ENCODE data around the gene NR4A2. TPM values are rescaled to one million over a fixed set of nuclear protein-coding genes. Genes with fewer than 3 reads are reported as not detected.

The NR4A2 gene
- total and polyA plus RNA-seq, 2 experiments from 2014 or later, result 0.86 to 2.9 TPM

DNA sequence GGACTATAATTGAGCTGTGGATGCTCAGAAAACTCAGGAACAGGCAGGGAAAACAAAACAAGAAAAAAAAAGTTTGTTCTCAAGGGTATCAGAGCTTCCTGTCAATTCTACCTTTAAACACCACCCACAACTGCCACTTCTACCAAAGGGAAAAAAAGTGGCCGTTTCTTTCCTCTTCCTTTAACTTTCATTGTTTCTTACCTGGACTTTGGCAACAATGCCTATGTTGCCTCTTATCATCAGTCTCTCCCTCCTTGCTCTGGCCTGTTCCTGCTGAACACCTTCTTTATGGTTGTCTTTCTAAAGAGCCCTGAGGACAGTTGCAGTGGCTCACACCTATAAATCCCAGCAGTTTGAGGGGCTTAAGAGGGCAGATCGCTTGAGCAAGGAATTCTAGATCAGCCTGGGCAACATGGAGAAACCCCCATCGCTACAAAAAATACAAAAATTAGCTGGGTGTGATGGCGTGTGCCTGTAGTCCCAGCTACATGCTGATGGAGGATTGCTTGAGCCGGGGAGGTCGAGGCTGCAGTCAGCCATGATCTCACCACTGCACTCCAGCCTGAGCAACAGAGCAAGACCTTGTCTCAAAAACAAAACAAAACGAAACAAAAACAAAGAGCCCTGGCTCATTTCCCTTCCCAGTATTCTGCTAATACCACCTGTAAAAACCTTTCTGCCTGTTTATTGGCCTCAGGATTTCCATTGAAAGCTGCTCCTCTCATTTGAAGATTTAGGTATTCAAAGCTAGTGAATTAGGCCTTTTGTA lies 18.0 kb upstream of the NR4A2 start:
- H2AFZ ChIP-seq, result no peak overlapping the region
- H3F3A ChIP-seq (ENCODE audit: insufficient read depth), result peaks cover 7% of the 10 kb centered on the region
- in situ Hi-C loops (cut with MboI), result no loop called here
- H3K4me3 ChIP-seq, result no peak overlapping the region
- no peaks in the 10 kb centered on the region for H3K36me3 ChIP-seq (ENCODE audit: low read depth)
- H3K79me2 ChIP-seq (ENCODE audit: insufficient read depth), result no peaks in the 10 kb centered on the region
- no peak overlapping the region for H3K4me2 ChIP-seq (ENCODE audit: unreplicated experiment)
- no peak overlapping the region for H3K27ac ChIP-seq
- no peaks in the 10 kb centered on the region for H3K9me3 ChIP-seq (ENCODE audit: low read depth)
- H3K4me1 ChIP-seq (ENCODE audit: insufficient read depth), result peaks cover 2% of the 10 kb centered on the region
- H3K9me2 ChIP-seq (ENCODE audit: insufficient read depth), result no peaks in the 10 kb centered on the region
- DNase-seq, result no peak
- H3K27me3 ChIP-seq (replicated peaks; ENCODE audit: insufficient read depth), result no peaks in the 10 kb centered on the region
- H4K20me1 ChIP-seq (ENCODE audit: insufficient read depth), result no peaks in the 10 kb centered on the region
- 86 to 88% methylated on average over 7 of the region's 7 CpGs for WGBS, 2 experiments (ENCODE audit: low coverage in 1 of 2, low lambda C conversion rate in 2 of 2, missing lambda C conversion rate in 2 of 2)
- TF ChIP-seq EZH2phosphoT487 (IDR thresholded peaks at IDR 0.05; ENCODE audit: insufficient read depth, low read depth), result no peak
- no peak for TF ChIP-seq EZH2 (IDR thresholded peaks at IDR 0.05; ENCODE audit: insufficient read depth, poor library complexity, severe bottlenecking)
- no peak overlapping the region for H3K9ac ChIP-seq

GRCh38 chr2:156349605-156350004 lies 17.1 kb upstream of the NR4A2 start:
- no peak overlapping the region for H2AFZ ChIP-seq
- H3K27me3 ChIP-seq (replicated peaks; ENCODE audit: insufficient read depth), result no peaks in the 10 kb centered on the region
- DNase-seq, result no peak
- no peak overlapping the region for H3K4me2 ChIP-seq (ENCODE audit: unreplicated experiment)
- H3F3A ChIP-seq (ENCODE audit: insufficient read depth), result no peaks in the 10 kb centered on the region
- H3K9ac ChIP-seq, result no peak overlapping the region
- TF ChIP-seq EZH2 (IDR thresholded peaks at IDR 0.05; ENCODE audit: insufficient read depth, poor library complexity, severe bottlenecking) (no peak), EZH2phosphoT487 (IDR thresholded peaks at IDR 0.05; ENCODE audit: insufficient read depth, low read depth) (no peak)
- H4K20me1 ChIP-seq (ENCODE audit: insufficient read depth), result no peaks in the 10 kb centered on the region
- H3K9me3 ChIP-seq (ENCODE audit: low read depth), result no peaks in the 10 kb centered on the region
- H3K36me3 ChIP-seq (ENCODE audit: low read depth), result no peaks in the 10 kb centered on the region
- H3K4me1 ChIP-seq (ENCODE audit: insufficient read depth), result peaks cover 5% of the 10 kb centered on the region
- H3K4me3 ChIP-seq, result no peak overlapping the region
- H3K79me2 ChIP-seq (ENCODE audit: insufficient read depth), result no peaks in the 10 kb centered on the region
- no peaks in the 10 kb centered on the region for H3K9me2 ChIP-seq (ENCODE audit: insufficient read depth)
- no peak overlapping the region for H3K27ac ChIP-seq
- in situ Hi-C loops (cut with MboI), result no loop called here

- H3K9ac ChIP-seq, result no peak overlapping the region
- H3K4me3 ChIP-seq, result no peak overlapping the region
- no peaks in the 10 kb centered on the region for H3K9me3 ChIP-seq (ENCODE audit: low read depth)
- no peak for DNase-seq
- H3K4me2 ChIP-seq (ENCODE audit: unreplicated experiment), result no peak overlapping the region
- H3K36me3 ChIP-seq (ENCODE audit: low read depth), result no peaks in the 10 kb centered on the region
- H4K20me1 ChIP-seq (ENCODE audit: insufficient read depth), result no peaks in the 10 kb centered on the region
- no peaks in the 10 kb centered on the region for H3K9me2 ChIP-seq (ENCODE audit: insufficient read depth)
- in situ Hi-C loops (cut with MboI), result no loop called here
- H3K27me3 ChIP-seq (replicated peaks; ENCODE audit: insufficient read depth), result no peaks in the 10 kb centered on the region
- H3K79me2 ChIP-seq (ENCODE audit: insufficient read depth), result no peaks in the 10 kb centered on the region
- no peak overlapping the region for H2AFZ ChIP-seq
- H3K27ac ChIP-seq, result no peak overlapping the region
- H3F3A ChIP-seq (ENCODE audit: insufficient read depth), result no peaks in the 10 kb centered on the region
- TF ChIP-seq EZH2 (IDR thresholded peaks at IDR 0.05; ENCODE audit: insufficient read depth, poor library complexity, severe bottlenecking) (no peak), EZH2phosphoT487 (IDR thresholded peaks at IDR 0.05; ENCODE audit: insufficient read depth, low read depth) (no peak)
- peaks cover 9% of the 10 kb centered on the region for H3K4me1 ChIP-seq (ENCODE audit: insufficient read depth)
Measured at GRCh38 chr2:156349161-156349560, 16.6 kb upstream of the NR4A2 start.

- in situ Hi-C loops (cut with MboI), result no loop called here
- no peak for DNase-seq
- H3K79me2 ChIP-seq (ENCODE audit: insufficient read depth), result no peaks in the 10 kb centered on the region
Measured at GRCh38 chr2:156347431-156347830, 14.9 kb upstream of the NR4A2 start.

More at GRCh38 chr2:156347431-156347830, 14.9 kb upstream of the NR4A2 start:
- no peaks in the 10 kb centered on the region for H4K20me1 ChIP-seq (ENCODE audit: insufficient read depth)
- no peak overlapping the region for H3K27ac ChIP-seq
- H3K27me3 ChIP-seq (replicated peaks; ENCODE audit: insufficient read depth), result no peaks in the 10 kb centered on the region
- H3K9me2 ChIP-seq (ENCODE audit: insufficient read depth), result no peaks in the 10 kb centered on the region
- no peak overlapping the region for H3K4me2 ChIP-seq (ENCODE audit: unreplicated experiment)
- H3K36me3 ChIP-seq (ENCODE audit: low read depth), result no peaks in the 10 kb centered on the region
- 0 out of 2 replicates have a peak, but pooled peaks cover 6% of the 10 kb centered on the region for H3F3A ChIP-seq (ENCODE audit: insufficient read depth)
- H3K4me1 ChIP-seq (ENCODE audit: insufficient read depth), result peaks cover 16% of the 10 kb centered on the region
- no peak overlapping the region for H3K4me3 ChIP-seq
- TF ChIP-seq EZH2 (IDR thresholded peaks at IDR 0.05; ENCODE audit: insufficient read depth, poor library complexity, severe bottlenecking) (no peak), EZH2phosphoT487 (IDR thresholded peaks at IDR 0.05; ENCODE audit: insufficient read depth, low read depth) (no peak)
- H3K9ac ChIP-seq, result no peak overlapping the region
- 62 to 71% methylated on average over 3 of the region's 3 CpGs for WGBS, 2 experiments (ENCODE audit: low coverage in 1 of 2, low lambda C conversion rate in 2 of 2, missing lambda C conversion rate in 2 of 2)
- H3K9me3 ChIP-seq (ENCODE audit: low read depth), result no peaks in the 10 kb centered on the region
- no peak overlapping the region for H2AFZ ChIP-seq
